HG03378 (cell line): Measurements from ENCODE around the gene FARS2.
"Not testable (repeated sequence)": the region's sequence is repeated elsewhere in the genome, so short reads cannot be mapped to it uniquely, and the experiment has no call there.

ENCODE experiments used
- ATAC-seq: cut with Tn5 transposase; IDR thresholded peaks from one replicate; pipeline ENCODE4 v1.9.1; 2021; ENCODE audit warnings: mild to moderate bottlenecking, moderate library complexity; ENCODE audit not compliant: unreplicated experiment

FARS2 gene

DNA sequence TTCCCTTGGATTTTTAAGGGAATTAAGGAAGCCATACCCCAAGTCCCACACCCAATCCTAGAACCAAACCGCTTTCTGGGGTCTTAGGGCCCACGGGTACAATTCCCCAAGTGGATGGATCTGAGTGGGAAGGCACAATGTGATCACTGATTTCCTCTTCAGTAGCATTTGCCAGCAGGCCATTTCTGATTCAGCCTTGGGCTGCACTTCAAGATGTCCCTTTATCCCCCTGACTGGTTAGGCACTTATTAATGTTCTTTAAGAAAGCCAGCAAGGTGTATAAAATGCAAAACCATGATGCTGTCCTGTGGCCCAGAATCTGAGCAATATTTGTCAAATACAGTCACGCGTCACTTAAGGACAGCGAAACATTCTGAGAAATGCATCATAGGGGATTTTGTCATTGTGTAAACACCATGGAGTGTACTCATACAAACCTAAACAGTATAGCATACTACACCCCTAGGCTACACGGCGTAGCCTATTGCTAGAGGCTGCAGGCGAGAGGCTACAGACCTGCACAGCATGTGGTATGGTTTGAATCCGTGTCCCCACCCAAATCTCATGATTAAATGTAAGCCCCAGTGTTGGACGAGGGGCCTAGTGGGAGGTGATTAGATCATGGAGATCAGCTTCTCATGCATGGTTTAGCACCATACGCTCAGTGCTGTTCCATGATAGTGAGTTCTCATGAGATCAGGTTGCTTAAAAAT lies 511.3 kb downstream of the FARS2 start:
- ATAC-seq = no peak

DNA sequence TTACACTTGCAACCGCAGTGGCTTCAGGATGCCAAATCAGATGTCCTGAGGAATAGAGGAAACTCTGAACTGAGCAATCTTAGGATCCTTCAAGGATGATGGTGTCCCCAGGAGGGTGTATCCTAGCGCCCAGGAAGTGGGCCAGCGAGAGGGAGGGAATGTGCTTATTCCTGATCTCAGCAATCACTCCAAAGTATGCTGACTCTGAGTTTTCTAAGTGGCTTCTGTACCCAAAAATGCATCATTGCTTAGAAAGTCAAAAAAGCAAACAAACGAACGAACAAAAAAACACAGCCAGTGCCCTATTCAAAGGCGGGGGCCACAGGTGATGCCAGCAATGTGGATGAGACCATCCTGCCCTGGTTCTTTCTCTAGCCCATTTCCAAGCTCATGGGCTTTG lies 514.8 kb downstream of the FARS2 start:
- no peak for ATAC-seq

DNA sequence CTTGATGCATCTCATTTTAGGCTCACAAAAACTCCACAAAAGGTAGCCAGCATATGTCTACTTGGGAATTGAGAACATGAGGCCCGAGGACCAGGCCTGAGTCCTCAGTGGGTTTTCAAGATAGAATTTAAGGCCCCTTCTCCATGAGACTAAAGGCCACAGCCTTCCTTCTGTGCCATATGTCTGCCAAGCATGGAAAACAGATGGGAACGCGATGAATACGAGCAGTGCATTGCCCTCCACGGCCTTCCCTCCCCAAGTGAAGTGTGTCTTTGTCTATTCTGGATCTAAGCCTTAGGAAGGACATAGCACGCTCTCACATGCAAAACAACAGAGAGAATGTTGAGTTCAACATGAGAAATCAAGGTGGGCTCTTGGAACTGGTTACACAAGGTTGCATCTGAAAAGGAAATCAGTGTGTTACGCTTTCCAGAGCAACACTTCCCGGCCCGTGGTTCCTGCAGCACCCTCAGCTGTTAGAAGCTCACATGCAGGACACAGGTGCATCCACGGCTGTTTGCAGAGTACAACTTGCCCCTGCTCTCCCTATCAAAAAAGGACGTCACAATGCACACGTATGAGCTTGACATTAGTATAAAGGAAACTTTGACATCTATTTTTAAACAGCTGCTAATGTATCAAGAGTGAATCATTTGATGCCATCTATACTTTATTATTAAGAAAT lies 515.5 kb downstream of the FARS2 start:
- ATAC-seq = no peak

DNA sequence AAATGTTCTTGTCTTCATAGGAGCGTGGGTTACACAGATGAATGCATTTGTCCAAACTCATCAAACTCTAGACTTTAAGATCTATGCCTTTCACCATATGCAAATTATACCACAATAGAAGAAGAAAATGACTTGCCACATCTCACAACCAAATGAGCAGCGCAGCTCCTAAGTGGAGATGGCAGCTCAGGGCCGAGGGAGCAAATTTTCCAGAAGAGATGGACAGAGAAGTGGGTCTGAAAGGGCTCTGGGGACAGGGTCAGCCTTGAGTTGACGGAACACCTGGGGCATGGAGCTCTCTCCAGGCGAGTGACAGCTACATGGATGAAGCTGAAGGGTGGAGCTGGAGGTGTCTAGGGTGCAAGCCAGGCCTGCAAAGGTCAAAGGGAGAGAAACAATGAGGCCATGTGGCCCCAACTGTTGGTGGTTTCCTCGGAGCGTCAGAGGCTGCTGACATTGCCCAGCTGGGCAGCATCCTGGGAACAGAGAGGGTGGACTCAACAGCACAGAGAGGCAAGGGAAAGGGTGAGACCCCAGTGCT lies 517.1 kb downstream of the FARS2 start:
- ATAC-seq = peak; percentile 88

DNA sequence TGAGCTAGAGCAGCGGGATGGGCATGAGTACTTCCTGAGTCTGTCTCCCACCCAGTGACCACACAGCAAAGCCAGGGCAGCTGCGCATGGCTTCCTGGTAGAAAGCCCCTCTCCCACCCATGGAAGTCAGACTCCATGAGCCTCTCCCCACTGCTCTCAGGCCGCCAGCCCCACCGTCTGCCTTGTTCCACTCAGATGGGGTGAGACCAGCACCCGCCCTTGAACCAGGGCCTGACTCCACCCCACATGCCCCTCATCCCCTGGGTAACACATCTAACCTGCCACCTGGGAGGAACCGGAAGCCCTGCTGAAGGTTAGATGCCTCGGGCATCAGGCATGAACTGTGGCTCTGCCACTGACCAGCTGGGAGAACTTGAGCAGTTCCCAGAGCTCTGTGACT lies 517.6 kb downstream of the FARS2 start:
- ATAC-seq = no peak

DNA sequence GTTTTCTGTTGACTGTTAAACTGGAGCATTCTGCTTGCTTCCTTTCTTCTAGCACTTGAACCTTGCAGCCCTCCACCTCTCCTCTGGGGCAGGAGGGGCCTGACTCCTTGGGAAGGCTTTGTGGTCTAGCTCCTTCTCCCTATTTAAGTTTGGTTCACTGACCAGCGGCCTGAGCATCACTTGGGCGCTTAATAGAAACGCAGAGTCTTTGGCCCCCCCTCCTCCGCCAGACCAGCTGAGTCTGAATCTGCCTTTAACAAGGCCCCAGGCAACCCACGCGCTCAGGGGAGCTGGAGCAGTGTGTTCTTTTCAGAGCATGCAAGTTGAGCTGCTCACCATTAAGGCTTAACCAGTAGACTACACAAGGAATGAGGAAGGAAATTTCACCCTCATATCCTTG lies 519.7 kb downstream of the FARS2 start:
- ATAC-seq = no peak

DNA sequence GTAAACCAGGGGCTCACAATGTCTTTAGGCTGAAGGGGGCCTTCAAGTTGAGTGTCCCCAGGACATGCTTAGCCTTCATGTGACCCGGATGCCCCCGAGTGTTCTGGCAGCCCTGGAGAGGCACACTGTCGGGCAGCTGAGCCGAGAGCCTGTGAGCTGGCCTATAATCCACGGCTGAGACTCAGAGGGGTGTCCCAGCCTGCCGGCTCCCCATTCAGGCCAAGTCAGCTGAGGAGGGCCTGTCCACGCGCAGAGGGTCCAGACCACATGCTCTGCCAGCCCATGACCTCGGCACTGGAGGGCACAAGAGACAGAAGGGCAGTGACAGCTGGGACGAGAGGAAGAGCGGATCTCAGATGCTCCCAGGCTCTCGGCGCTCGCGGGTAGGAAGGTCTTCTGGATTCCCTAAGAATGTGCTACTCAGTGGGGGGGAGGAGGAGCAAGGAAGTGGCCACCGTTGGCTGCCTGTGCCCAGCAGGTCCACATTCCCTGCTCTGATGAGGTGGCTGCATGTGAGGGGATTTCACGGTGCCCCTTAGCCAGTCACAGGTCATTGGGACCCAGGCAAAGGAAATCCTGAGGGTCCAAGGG lies 520.7 kb downstream of the FARS2 start:
- no peak for ATAC-seq

DNA sequence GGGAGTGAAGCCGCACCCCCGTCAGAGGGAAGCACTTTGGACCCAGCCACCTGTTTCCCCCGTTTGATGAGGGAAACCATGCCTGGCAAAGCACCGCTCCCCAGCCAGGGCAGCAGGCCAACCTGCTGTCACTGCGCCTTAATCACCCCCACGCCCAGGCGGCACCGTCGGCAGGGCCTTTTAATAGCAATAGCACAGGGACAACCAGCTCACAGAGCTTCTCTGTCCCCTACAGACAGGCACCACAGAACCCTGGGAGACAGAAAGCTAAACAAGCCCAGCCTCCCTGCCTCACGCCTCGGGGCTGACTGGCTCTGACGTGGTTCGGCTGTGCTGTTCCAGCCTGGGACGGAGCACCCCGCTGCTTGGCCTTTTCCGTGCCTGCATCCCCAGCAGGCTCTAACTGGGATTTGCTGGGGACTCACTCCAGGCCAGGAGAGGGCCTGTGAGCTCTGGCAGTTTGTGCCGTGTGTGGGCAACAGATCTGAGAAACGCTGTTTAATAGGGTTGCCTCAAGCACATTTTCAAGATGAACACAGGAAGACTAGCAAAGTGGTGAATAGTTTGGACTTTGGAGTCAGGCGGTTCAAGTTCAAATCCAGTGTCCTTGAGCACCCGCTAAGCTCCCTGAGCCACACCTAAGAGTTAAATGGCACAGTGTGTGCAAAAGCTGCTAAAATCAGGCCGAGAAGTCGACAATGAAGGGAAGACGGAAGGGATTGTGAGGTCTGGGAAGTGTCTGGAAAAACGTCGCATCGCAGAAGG lies 521.7 kb downstream of the FARS2 start:
- ATAC-seq = no peak

DNA sequence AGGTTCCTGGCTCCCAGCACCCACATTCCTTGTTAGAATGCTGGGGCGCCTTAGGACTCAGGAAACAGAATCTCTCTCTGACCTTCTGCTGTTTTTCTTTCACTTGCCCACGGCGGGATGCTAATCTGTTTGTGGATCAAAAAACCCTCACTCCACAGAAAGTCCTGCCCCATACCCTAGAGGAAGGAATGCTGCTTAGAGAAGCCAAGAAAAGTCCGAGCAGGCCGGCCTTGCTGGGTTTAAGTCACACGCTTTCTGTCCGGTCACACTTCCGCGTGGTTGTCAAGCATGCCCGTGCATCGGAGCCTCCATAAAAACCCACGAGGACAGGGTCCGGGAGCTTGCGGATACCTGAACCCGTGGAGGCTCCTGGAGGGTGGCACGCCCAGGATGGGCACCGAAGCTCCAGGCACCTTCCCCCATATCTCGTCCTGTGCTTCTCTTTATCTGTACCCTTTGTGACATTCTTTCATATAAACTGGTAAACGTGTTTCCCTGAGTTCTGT lies 522.3 kb downstream of the FARS2 start:
- ATAC-seq = no peak

DNA sequence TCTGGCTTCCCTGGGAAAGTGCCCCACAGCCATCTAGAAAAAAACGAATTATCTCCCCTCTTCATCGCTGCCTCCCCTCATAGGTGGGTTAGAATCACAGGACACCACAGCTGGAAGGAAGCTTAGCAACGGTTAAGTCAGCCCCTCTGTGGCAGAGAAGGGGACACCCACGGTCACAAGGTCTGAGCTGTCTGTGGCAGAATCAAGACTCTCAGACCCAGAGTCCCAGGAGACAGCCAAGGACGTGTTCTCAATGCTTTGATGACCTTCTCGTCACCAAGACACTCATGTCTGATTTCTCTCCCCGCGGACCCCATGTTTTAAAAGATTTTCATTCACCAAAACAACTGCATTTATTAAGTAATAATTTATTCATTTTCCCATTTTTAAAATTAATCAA lies 523.9 kb downstream of the FARS2 start:
- ATAC-seq = no peak

DNA sequence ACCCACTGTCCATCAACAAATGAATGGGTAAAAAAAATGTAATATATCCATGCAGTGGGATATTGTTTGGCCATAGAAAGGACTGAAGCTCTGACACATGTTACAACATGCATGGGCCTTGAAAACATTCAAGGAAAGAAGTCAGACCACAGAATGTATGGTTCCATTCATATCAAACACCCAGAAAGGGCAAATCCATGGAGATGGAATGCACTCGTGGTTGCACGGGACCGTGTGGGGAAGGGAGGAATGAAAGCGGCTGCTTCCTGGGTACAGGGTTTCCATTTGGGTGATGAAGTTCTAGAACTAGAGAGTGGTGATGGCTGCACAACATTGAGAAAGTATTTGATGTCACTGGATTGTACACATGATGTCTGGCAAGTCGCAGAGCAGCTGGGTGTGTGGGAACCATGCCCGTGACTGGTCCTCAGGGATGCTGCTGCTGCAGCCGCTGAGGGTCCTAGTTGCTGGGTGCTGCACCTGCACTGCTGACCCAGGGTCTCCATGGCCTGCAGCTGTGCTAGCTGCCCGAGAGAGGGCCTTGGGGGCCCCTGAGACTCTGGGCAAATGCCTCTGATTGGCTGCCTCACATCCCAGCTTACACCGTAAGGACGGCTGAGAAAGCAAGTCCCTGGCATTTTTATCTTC lies 525.1 kb downstream of the FARS2 start:
- no peak for ATAC-seq

DNA sequence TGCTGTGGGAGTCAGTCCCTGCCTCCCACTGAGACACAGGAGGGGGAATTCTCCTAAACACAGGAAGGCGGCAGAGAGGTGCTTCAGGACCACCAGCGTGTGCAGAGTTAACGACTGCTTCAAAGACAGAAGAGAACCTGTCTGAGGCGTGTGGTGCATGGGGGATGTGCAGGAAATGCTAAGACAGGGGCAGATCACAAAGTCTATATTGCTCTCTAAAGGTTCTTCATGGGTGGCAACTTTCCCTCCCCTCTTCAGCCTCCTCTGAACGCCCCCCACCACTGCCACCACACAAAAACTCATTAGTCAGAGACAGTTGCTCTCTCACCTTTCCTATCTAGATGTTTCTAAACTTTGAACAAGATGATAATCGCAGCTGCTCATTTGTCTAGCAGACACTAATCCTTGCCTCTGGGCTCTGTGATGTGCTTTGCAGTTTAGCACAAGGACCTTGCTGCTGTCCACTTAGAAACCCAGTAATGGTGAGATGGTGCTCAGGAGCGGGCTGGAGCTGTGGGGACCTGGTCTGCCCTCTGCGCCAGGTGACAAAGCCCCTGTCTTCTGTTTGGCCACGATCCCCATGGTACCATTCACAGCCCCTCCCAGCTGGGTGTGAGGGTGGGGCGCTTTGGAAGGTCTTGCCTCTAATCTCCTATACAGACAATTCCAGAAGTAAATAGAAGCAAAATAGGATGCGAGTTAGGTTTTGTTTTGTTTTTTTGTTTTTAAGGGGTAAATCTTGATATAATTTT lies 525.8 kb downstream of the FARS2 start:
- no peak for ATAC-seq

DNA sequence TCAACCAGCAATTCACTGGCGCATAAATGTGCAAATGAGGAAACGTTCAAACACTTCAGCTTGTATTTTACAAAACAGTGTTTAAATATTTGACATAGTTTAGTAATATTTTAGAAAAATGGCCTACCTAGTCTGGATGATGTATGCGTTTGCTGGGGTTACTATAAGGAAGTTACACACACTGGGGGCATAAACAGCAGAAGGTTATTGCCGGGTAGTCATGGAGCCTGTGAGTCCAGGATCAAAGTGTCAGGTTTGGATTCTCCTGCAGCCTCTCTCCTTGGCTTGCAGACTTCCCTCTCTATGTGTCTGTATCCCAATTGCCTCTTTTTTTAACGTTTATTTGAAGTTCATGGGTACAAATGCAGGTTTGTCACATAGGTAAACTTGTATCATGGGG lies 528.1 kb downstream of the FARS2 start:
- not testable (repeated sequence) for ATAC-seq

DNA sequence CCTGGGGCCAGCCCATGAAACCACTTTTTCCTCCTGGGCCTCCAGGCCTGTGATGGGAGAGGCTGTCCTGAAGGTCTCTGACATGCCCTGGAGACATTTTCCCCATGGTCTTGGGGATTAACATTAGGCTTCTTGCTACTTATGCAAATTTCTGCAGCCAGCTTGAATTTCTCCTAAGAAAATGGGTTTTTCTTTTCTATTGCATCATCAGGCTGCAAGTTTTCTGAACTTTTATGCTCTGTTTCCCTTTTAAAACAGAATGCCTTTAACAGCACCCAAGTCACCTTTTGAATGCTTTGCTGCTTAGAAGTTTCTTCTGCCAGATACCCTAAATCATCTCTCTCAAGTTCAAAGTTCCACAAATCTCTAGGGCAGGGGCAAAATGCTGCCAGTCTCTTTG lies 535.2 kb downstream of the FARS2 start:
- not testable (repeated sequence) for ATAC-seq

DNA sequence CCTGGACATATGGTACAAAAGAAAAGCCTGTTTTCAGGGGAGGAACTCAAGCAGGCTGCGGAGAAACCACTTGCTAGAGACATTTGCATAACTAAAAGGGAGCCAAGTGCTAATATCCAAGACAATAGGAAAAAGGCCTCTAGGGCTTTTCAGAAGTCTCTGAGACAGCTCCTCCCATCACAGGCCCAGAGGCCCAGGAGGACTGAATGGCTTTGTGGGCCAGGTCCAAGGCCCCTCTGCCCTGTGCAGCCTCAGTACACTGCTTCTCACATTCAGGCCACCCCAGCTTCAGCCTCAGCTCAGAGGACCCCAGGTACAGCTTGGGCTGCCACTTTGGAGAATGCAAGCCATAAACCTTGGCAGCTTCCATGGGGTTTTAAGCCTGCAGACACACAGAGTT lies 545.1 kb downstream of the FARS2 start:
- not testable (repeated sequence) for ATAC-seq

DNA sequence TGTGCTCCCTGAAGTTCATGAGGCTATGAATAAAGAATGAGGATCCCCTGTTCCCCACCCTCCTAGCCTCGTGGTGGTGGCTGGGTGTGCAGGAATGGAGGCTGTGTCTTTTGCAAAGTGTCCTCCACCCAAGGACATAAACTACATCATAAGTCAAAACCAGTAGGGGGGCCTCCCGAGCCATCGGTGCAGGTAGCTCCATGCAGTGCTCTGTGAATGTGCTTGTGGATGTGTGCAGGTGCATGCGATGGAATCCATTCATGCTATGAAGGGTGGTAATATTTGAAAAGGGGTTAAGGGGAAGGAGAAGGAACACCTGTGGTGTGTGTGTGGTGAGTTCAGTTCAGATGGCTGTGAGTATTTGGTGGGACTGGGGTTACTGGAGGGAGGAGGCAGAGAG lies 548.1 kb downstream of the FARS2 start:
- ATAC-seq = no peak

DNA sequence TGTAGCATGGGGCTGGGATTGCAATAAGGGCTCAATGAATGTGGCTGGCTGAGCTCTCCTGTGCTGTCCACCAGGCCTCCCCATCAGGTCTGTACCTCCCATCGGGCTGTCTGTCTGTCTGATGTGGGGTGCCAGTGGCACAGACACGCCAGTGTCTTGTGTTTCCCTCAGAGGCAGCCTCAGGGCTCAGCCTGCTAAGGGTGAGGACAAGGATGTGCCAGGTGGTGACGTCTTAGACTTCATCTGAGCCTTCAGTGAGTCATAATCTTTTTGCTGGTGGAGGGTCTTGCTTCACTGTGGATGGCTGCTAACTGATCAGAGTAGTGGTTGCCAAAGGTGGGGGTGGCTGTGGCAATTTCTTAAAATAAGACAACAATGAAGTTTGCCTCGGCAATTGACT lies 550.7 kb downstream of the FARS2 start:
- ATAC-seq = no peak

DNA sequence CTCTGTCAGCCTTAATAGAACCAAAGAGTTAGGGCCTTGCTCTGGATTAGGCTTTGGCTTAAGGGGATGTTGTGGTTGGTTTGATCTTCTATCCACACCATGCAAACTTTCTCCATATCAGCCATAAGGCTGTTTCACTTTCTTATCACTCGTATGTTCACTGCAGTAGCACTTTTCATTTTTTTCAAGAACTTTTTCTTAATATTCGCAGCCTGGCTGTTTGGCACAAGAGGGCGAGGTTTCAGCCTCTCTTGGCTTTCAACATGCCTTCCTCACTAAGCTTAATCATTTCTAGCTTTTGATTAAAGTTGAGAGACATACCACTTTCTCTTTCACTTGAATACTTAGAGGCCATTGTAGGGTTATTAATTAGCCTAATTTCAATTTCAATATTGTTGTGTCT lies 552.3 kb downstream of the FARS2 start:
- peak; percentile 68 for ATAC-seq

DNA sequence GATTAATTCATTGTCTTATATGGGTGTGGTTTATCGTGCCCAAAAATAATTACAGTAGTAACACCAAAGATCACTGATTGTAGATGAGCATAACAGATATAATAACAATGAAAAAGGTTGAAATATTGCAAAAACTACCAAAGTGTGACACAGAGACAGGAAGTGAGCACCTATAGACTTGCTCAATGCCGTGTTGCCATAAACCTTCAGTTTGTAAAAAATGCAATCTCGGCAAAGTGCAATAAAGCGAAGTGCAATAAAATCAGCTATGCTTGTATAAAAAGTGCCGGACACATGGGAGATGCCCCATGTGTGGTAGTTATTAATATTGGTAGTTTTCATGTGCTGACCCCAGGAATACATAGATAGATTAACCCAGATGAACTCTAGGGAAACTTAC lies 552.8 kb downstream of the FARS2 start:
- no peak for ATAC-seq

DNA sequence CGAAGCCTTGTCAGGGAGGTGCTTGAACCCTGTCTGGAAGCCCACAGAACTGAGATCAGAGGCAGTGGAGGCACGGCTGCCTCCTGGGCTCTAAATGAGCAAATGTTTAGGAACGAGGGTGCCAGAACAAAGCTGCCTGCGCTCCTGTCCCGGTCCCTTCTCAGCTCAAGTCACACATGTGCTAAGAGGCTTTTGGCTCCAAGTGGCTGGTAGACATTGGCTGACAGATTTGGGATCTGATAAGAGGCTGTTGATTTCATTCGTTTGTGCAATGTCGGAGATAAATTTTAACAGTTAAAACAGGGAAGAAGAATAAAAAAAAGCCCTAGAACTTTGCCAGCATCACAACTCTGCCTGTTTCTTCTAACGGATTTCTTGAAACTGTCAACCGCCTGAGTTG lies 553.6 kb downstream of the FARS2 start:
- no peak for ATAC-seq
